DND-41 (cell line): ENCODE results near the gene KCNJ16.

Source experiments
- CTCF ChIP-seq: IDR thresholded peaks from 2 replicates; pipeline ENCODE4 v1.5.1; 2012; ENCODE audit warnings: borderline replicate concordance, low read length, moderate library complexity, mild to moderate bottlenecking; ENCODE audit not compliant: poor library complexity, severe bottlenecking; ENCODE audit errors: extremely low read depth
- EZH2 ChIP-seq: IDR thresholded peaks from 3 replicates; pipeline ENCODE4 v1.6.1; 2012; ENCODE audit warnings: borderline replicate concordance, low read depth, mild to moderate bottlenecking, moderate library complexity, low read length, inconsistent platforms; ENCODE audit not compliant: severe bottlenecking

- TF ChIP-seq CTCF (no peak), EZH2 (no peak)
Measured at GRCh38 chr17:70158591-70158990, 83.6 kb downstream of the KCNJ16 start.
